ENCODE results near the gene CDC42BPA. TPM values are rescaled to one million over a fixed set of nuclear protein-coding genes. Genes with fewer than 3 reads are reported as not detected.
"Not testable (repeated sequence)": the region's sequence is repeated elsewhere in the genome, so short reads cannot be mapped to it uniquely, and the experiment has no call there.

The CDC42BPA gene
- total RNA-seq, 1 donor from 2014 or later = 2.5 TPM

DNA sequence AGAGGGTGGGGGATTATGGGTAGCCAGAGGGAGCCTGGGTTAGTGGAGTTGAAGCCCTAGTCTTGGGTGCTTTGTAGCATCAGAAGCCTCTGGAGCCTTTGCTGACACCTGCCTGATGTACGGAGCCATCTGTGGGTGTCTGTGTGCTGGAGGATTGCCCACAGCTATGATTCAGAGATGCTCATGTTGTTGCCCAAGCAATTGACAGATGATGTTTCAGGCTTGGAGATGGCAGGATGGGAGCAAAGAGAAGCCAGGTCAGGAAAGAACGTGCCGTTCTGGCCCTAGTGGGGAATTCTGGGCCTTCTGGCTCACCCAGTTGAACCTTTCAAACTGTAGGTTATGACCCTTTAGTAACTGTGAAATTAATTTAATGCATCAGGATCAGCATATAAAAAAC is 350.6 kb downstream of the CDC42BPA start:
- intact Hi-C loops (cut with micrococcal nuclease) = no loop called here

- intact Hi-C loops (cut with micrococcal nuclease) = no loop called here
These were observed 351.6 kb downstream of the CDC42BPA start for GRCh38 chr1:226966683-226967082.

DNA sequence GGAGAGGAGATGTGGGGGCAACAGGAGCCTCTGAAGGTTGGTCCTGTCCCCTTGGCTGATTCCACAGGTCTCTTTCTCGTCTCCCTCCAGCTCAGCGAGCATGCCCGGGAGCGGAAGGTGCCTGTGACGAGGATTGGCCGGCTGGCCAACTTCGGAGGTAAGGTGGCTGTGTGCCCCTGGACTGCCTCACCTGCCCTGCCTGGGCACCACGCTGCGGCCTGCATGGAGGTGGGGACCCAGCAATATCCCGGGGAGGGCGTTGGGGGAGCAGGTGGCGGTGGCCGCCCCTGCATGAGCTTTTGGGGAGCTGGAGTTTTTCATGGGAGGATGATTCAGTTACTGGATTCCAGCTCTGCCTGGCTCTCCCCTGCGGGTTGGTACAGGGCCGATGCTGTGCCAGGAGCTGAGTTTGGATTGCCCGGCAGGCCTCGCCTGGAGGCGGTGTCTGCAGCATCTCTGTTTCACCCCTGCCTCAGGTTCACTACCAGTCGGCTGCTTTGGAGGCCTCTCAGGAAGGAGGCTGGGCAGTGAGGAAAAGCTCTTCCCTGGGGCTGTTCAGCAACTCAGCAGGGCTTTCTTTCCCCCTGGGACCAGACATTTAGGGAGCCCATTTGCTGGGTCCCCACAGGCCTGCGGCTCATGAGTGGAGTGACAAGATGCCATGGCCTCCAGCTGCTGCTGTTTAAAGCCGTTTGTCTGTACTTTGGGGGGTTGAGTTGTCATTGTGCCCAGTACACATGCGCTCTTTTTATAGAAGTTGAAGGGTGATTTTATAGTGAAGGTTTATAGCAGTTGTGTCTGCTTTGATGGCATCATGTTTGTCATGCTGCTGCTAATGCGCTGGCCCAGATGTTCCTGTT is 352.5 kb downstream of the CDC42BPA start:
- intact Hi-C loops (cut with micrococcal nuclease) = no loop called here

GRCh38 chr1:226964611-226965486 is 353.4 kb downstream of the CDC42BPA start:
- intact Hi-C loops (cut with micrococcal nuclease) = no loop called here

GRCh38 chr1:226964068-226964425 is 354.2 kb downstream of the CDC42BPA start:
- intact Hi-C loops (cut with micrococcal nuclease) = no loop called here

- intact Hi-C loops (cut with micrococcal nuclease) = no loop called here
These were observed 355.6 kb downstream of the CDC42BPA start for GRCh38 chr1:226962421-226963391.

- intact Hi-C loops (cut with micrococcal nuclease) = no loop called here
These were observed 357.1 kb downstream of the CDC42BPA start for GRCh38 chr1:226960944-226961765.

GRCh38 chr1:226960256-226960655 is 358.0 kb downstream of the CDC42BPA start:
- intact Hi-C loops (cut with micrococcal nuclease) = no loop called here

DNA sequence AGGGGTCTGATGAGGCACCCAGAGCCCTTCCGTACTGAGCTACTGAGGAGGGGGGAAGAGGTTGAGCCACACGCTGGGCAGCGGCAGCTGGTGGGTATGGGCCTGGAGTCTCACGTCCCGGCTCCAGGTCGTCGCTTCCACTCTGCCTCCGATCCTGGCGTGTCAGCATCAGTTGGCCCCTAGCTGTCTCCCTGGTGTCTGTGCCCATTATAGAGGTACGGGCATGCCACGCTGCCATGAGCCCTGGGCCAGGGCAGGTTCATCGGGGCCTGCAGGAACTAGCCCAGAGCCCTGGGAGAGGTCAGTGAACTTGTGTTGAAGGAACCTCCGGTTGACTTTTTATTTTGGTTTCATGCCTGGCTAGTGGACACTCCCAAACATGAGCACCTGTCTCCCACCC is 360.0 kb downstream of the CDC42BPA start:
- intact Hi-C loops (cut with micrococcal nuclease) = no loop called here

DNA sequence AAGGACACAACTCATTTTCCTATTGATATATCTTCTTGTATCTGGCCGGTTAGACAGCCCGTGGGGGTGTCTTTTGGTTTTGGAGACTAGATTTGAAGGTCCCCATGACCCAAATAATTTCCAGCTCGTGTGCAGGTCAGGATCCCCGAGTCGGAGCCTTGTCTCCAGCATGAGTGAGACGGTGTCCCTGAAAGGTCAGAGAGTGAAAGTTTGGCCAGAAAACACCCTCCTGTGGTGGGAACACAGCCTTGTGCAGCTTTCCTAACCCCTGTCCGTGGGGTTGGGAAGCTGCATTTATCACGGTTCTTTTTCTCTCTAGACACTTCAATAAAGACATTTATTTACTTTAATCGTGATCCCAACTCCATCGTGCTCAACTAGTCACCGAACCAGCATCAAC is 360.6 kb downstream of the CDC42BPA start:
- intact Hi-C loops (cut with micrococcal nuclease) = no loop called here

- intact Hi-C loops (cut with micrococcal nuclease) = no loop called here
These were observed 361.2 kb downstream of the CDC42BPA start for GRCh38 chr1:226956942-226957713.

GRCh38 chr1:226955857-226956256 is 362.4 kb downstream of the CDC42BPA start:
- intact Hi-C loops (cut with micrococcal nuclease) = not testable (repeated sequence)

DNA sequence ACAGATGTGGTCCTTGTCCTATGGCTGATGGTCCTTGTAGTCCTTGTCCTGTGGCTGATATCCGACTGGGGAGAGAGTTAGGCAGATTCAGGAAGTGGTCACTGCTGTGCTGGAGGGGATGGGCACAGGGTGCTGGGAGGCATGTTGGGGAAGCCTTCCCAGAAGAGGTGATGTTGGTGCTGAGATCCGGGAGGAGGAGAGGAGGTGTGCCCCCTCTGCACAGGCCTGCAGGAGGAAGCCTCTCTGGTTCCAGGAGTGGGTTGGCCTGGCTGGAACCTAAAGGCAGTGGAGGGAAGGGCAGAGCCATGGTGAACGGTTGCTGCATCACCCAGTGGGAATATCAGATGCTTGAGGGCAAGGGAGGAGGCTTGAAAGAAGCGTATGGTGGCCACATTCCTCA is 363.5 kb downstream of the CDC42BPA start:
- intact Hi-C loops (cut with micrococcal nuclease) = no loop called here

DNA sequence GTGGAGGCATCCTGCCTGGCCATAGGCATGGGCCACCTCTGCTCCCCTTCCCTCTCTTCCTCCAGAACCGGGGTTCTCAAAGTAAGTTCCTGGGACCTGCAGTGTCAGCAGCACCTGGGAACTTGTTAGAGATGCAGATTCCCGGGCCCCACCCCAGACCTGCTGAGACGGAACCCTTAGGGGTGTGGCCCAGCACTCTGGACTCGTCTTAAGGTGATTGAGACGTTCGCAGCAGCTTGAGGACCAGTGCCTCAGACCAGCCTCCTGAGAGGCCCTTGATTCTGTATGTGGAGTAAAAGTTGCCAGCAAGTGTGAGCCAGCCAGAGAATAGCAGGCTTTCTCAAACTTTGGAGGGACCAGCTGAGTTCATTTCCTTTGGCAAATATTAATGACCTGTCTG is 364.0 kb downstream of the CDC42BPA start:
- intact Hi-C loops (cut with micrococcal nuclease) = no loop called here

- intact Hi-C loops (cut with micrococcal nuclease) = no loop called here
These were observed 365.0 kb downstream of the CDC42BPA start for GRCh38 chr1:226953175-226953800.

DNA sequence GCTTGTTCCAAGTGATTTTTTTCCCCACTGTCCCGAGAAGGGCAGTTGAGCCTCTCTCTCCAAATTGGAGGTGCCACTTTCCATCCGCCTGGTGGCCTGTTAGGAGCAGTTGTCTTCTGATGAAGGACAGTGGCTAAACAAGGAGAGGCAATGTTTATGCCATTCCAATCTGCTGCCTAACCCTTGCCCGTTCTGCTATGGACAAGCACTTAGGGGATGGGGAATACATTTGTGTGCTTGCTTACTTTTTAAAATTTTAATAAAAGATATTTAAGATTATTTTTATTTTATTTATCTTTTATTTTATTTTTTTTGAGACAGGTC is 366.2 kb downstream of the CDC42BPA start:
- intact Hi-C loops (cut with micrococcal nuclease) = no loop called here

DNA sequence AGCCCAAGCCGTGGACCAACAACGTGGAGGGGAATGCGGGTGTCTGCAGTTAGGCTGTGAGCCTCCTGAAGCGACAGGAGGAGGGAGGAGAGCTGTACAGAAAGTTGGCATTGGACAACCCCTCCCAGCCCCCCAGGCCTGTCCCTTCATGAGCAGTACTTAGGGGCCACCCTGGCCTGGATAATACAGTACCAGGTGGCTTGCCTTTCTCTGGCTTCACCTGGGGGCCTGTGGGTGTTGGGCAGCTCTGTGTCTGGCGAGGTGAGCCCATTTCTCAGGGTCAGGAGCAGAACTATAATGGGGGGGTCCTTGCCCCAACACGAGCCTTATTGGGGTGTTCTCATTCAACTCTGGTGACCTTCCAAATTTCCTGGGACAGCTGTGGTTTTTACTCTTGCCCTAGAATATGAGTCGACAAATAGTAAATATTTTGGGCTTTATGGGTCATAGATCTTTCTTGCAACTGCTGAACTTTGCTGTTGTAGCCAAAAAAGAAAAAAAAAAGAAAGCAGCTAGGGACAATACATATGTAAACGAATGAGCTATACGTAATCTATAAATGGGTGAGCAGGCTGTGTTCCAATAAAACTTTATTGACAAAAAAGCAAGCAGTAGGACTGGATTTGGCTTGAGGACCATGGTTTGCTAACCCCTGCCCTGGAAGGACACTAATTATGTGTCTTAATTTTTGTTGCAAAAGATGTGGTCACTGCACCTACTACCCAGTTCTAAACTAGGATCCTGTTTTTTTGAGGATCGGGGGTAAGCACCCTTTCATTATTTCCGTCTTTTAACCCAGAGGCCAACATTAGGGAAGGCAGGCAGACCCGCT is 366.8 kb downstream of the CDC42BPA start:
- intact Hi-C loops (cut with micrococcal nuclease) = no loop called here

DNA sequence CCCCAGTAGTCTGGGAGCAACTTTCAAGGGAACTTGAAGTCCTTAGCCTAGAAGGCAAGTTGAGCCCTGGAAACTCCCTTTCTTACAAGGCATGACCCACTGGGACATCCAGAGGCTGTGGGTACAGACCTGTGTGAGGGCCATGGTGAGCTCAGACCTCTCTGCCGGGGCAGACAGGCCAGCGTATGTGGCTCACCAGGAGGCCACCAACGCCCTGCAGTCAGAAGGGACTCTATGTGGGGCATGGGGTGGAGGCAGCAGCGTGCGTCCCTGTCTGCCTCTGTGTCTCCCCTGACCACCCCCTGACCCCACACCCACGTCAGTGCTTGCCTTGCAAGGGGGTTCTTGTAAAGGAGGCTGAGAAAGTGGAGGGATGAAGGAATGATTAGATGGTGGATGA is 367.4 kb downstream of the CDC42BPA start:
- intact Hi-C loops (cut with micrococcal nuclease) = no loop called here
